22Rv1 (cell line): Measurements from ENCODE around the gene HUWE1.

Experiments used
- ZFX ChIP-seq: fragments of 450-650 bp; IDR thresholded peaks from 2 replicates; pipeline ENCODE4 v1.6.1; 2017; ENCODE audit warnings: antibody characterized with exemption, borderline replicate concordance
- TF ChIP-seq, protein P1 (sequence below): fragments of 450-650 bp; IDR thresholded peaks from 2 replicates; pipeline ENCODE4 v1.5.1; 2017; ENCODE audit warnings: mild to moderate bottlenecking

- TF ChIP-seq, protein P1, sequence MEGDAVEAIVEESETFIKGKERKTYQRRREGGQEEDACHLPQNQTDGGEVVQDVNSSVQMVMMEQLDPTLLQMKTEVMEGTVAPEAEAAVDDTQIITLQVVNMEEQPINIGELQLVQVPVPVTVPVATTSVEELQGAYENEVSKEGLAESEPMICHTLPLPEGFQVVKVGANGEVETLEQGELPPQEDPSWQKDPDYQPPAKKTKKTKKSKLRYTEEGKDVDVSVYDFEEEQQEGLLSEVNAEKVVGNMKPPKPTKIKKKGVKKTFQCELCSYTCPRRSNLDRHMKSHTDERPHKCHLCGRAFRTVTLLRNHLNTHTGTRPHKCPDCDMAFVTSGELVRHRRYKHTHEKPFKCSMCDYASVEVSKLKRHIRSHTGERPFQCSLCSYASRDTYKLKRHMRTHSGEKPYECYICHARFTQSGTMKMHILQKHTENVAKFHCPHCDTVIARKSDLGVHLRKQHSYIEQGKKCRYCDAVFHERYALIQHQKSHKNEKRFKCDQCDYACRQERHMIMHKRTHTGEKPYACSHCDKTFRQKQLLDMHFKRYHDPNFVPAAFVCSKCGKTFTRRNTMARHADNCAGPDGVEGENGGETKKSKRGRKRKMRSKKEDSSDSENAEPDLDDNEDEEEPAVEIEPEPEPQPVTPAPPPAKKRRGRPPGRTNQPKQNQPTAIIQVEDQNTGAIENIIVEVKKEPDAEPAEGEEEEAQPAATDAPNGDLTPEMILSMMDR, result no peak
- TF ChIP-seq ZFX, result no peak
Observed at GRCh38 chrX:53728506-53728905, 42.0 kb upstream of the HUWE1 start.
